Measurements from ENCODE around the gene RFWD3.

The RFWD3 gene

GRCh38 chr16:74649839-74650504 is 16.7 kb downstream of the RFWD3 start:
- no peak overlapping the region for H3K27ac ChIP-seq
- ChIA-PET POLR2A (ENCODE audit: low non-redundant PET) (no interaction called here), CTCF (no interaction called here)
- TF ChIP-seq CTCF (conservative IDR thresholded peaks at IDR 0.05; ENCODE audit: low read depth) = no peak
- DNase-seq (ENCODE audit: low spot score) = no peak

- no peak for DNase-seq (ENCODE audit: low spot score)
- POLR2A ChIA-PET (ENCODE audit: low non-redundant PET) = no interaction called here
- CTCF ChIA-PET = interaction anchor here (0.6 kb wide), 1 partner anchor 279 kb away, joined by 3 read pairs; no protein-coding TSS in a partner anchor
- TF ChIP-seq CTCF (conservative IDR thresholded peaks at IDR 0.05; ENCODE audit: low read depth) = no peak
- no peak overlapping the region for H3K27ac ChIP-seq
Observed at GRCh38 chr16:74641969-74642368, 24.7 kb downstream of the RFWD3 start.

GRCh38 chr16:74637742-74638453 is 28.8 kb downstream of the RFWD3 start:
- no peak overlapping the region for H3K27ac ChIP-seq
- DNase-seq (ENCODE audit: low spot score) = no peak
- ChIA-PET CTCF (interaction anchor here (0.6 kb wide), 1 partner anchor 1676 kb away, joined by 3 read pairs; no protein-coding TSS in a partner anchor), POLR2A (ENCODE audit: low non-redundant PET) (no interaction called here)
- TF ChIP-seq CTCF (conservative IDR thresholded peaks at IDR 0.05; ENCODE audit: low read depth) = no peak

- no peak for DNase-seq (ENCODE audit: low spot score)
- POLR2A ChIA-PET (ENCODE audit: low non-redundant PET) = no interaction called here
- CTCF ChIA-PET = no interaction called here
- TF ChIP-seq CTCF (conservative IDR thresholded peaks at IDR 0.05; ENCODE audit: low read depth) = no peak
- H3K27ac ChIP-seq = no peak overlapping the region
Observed at GRCh38 chr16:74635303-74635702, 31.4 kb downstream of the RFWD3 start.

- DNase-seq (ENCODE audit: low spot score) = no peak
- H3K27ac ChIP-seq = no peak overlapping the region
- POLR2A ChIA-PET (ENCODE audit: low non-redundant PET) = no interaction called here
- CTCF ChIA-PET = interaction anchor here (0.6 kb wide), 1 partner anchor 239 kb away, joined by 3 read pairs; no protein-coding TSS in a partner anchor
- TF ChIP-seq CTCF (conservative IDR thresholded peaks at IDR 0.05; ENCODE audit: low read depth) = no peak
Observed at GRCh38 chr16:74633686-74634085, 33.0 kb downstream of the RFWD3 start.

GRCh38 chr16:74627506-74628220 is 39.0 kb downstream of the RFWD3 start:
- DNase-seq (ENCODE audit: low spot score) = no peak
- peak overlapping the region; percentile 38 for H3K27ac ChIP-seq
- ChIA-PET POLR2A (ENCODE audit: low non-redundant PET) (no interaction called here), CTCF (no interaction called here)
- no peak for TF ChIP-seq CTCF (conservative IDR thresholded peaks at IDR 0.05; ENCODE audit: low read depth)
